BE2C (cell line): ENCODE data around the gene HDAC8.

Experiments
- DNase-seq: peaks from one replicate; pipeline ENCODE4 v3.0.0-alpha.2; 2020
- H3K27me3 ChIP-seq: fragments of 250-450 bp; sonication (Bioruptor Pico); 2 replicates; pipeline ENCODE4 v1.5.1; 2020; ENCODE audit warnings: mild to moderate bottlenecking
- H3K36me3 ChIP-seq: fragments of 250-450 bp; sonication (Bioruptor Pico); 2 replicates; pipeline ENCODE4 v1.5.1; 2020; ENCODE audit warnings: mild to moderate bottlenecking
- H3K4me1 ChIP-seq: fragments of 250-450 bp; sonication (Bioruptor Pico); 2 replicates; pipeline ENCODE4 v1.5.1; 2020
- H3K4me3 ChIP-seq: 2 replicates; pipeline ENCODE4 v1.5.1; 2011; ENCODE audit warnings: low read depth, low read length
- H3K9me3 ChIP-seq: fragments of 250-450 bp; sonication (Bioruptor Pico); 2 replicates; pipeline ENCODE4 v1.5.1; 2020
- CTCF ChIP-seq: IDR thresholded peaks from 2 replicates; pipeline ENCODE4 v1.5.1; 2012; ENCODE audit warnings: mild to moderate bottlenecking, low read depth, low read length

Gene HDAC8

GRCh38 chrX:72539822-72540221, 32.8 kb downstream of the HDAC8 start:
- no peaks in the 10 kb centered on the region for H3K27me3 ChIP-seq

GRCh38 chrX:72536542-72536941, 36.1 kb downstream of the HDAC8 start:
- no peaks in the 10 kb centered on the region for H3K36me3 ChIP-seq
- TF ChIP-seq CTCF = no peak
- DNase-seq = no peak
- no peaks in the 10 kb centered on the region for H3K9me3 ChIP-seq
- H3K27me3 ChIP-seq = no peaks in the 10 kb centered on the region
- H3K4me1 ChIP-seq = 0 out of 2 replicates have a peak, but pooled peaks cover 3% of the 10 kb centered on the region
- H3K4me3 ChIP-seq = no peak overlapping the region

More at GRCh38 chrX:72539822-72540221, 32.8 kb downstream of the HDAC8 start:
- peak; percentile 16 for DNase-seq
- H3K36me3 ChIP-seq = no peaks in the 10 kb centered on the region
- H3K4me3 ChIP-seq = no peak overlapping the region
- peak; percentile 17; the same call in 1 of the 2 replicates for TF ChIP-seq CTCF
- H3K4me1 ChIP-seq = 0 out of 2 replicates have a peak, but pooled peaks cover 3% of the 10 kb centered on the region
- no peaks in the 10 kb centered on the region for H3K9me3 ChIP-seq

GRCh38 chrX:72532366-72532765, 40.3 kb downstream of the HDAC8 start:
- H3K4me1 ChIP-seq = no peaks in the 10 kb centered on the region
- TF ChIP-seq CTCF = no peak
- no peaks in the 10 kb centered on the region for H3K36me3 ChIP-seq
- no peaks in the 10 kb centered on the region for H3K27me3 ChIP-seq
- no peaks in the 10 kb centered on the region for H3K9me3 ChIP-seq
- DNase-seq = no peak
- H3K4me3 ChIP-seq = no peak overlapping the region

- no peaks in the 10 kb centered on the region for H3K4me1 ChIP-seq
- H3K4me3 ChIP-seq = no peak overlapping the region
- H3K9me3 ChIP-seq = no peaks in the 10 kb centered on the region
- H3K36me3 ChIP-seq = no peaks in the 10 kb centered on the region
- no peak for TF ChIP-seq CTCF
- no peak for DNase-seq
- H3K27me3 ChIP-seq = no peaks in the 10 kb centered on the region
Observed at GRCh38 chrX:72526534-72527508, 45.8 kb downstream of the HDAC8 start.

GRCh38 chrX:72498782-72499181, 73.9 kb downstream of the HDAC8 start:
- Histone ChIP-seq H3K36me3 (no peaks in the 10 kb centered on the region), H3K27me3 (no peaks in the 10 kb centered on the region), H3K4me3 (no peak overlapping the region), H3K9me3 (no peaks in the 10 kb centered on the region), H3K4me1 (no peaks in the 10 kb centered on the region)
- no peak for DNase-seq
- no peak for TF ChIP-seq CTCF

- DNase-seq = peak; percentile 6
- H3K36me3 ChIP-seq = no peaks in the 10 kb centered on the region; the same call in 1 of the 2 replicates
- H3K9me3 ChIP-seq = no peaks in the 10 kb centered on the region
- H3K27me3 ChIP-seq = no peaks in the 10 kb centered on the region
- no peaks in the 10 kb centered on the region for H3K4me1 ChIP-seq
- TF ChIP-seq CTCF = no peak
- no peak overlapping the region for H3K4me3 ChIP-seq
Observed at GRCh38 chrX:72495046-72495445, 77.6 kb downstream of the HDAC8 start.
